DOHH2 (cell line): ENCODE data around the gene PSMA7.

Source experiments
- CTCF ChIP-seq: fragments of 200-600 bp; sonication (generic); IDR thresholded peaks from one replicate; pipeline ENCODE4 v1.5.1; 2014; ENCODE audit warnings: antibody characterized with exemption, mild to moderate bottlenecking, low read depth, low read length; ENCODE audit not compliant: poor library complexity, severe bottlenecking
- EZH2phosphoT487 ChIP-seq: fragments of 200-600 bp; sonication (generic); IDR thresholded peaks from 2 replicates; pipeline ENCODE4 v1.6.1; 2017; ENCODE audit warnings: borderline replicate concordance, mild to moderate bottlenecking, antibody characterized with exemption, low read length, moderate library complexity, mixed read lengths

GRCh38 chr20:62150310-62150575 is 7.0 kb upstream of the PSMA7 start:
- TF ChIP-seq CTCF, result no peak
- no peak for TF ChIP-seq EZH2phosphoT487
